ENCODE results near the gene MELTF.

MELTF gene

GRCh38 chr3:196962930-196963630 is 66.5 kb downstream of the MELTF start:
- H3K4me3 ChIP-seq (ENCODE audit: low read depth, low read length) = no peak overlapping the region
- no peak for TF ChIP-seq CTCF (IDR thresholded peaks at IDR 0.05; ENCODE audit: insufficient read depth, low read depth, low read length, missing control alignments)
- DNase-seq (ENCODE audit: low read depth) = no peak

GRCh38 chr3:196962108-196962929 is 67.3 kb downstream of the MELTF start:
- no peak for DNase-seq (ENCODE audit: low read depth)
- no peak overlapping the region for H3K4me3 ChIP-seq (ENCODE audit: low read depth, low read length)
- TF ChIP-seq CTCF (IDR thresholded peaks at IDR 0.05; ENCODE audit: insufficient read depth, low read depth, low read length, missing control alignments) = no peak

- DNase-seq (ENCODE audit: low read depth) = no peak
- no peak overlapping the region for H3K4me3 ChIP-seq (ENCODE audit: low read depth, low read length)
- no peak for TF ChIP-seq CTCF (IDR thresholded peaks at IDR 0.05; ENCODE audit: insufficient read depth, low read depth, low read length, missing control alignments)
Measured at GRCh38 chr3:196954832-196955231, 74.8 kb downstream of the MELTF start.
